PC-3 (cell line): Measurements from ENCODE around the gene WDPCP. TPM values are rescaled to one million over a fixed set of nuclear protein-coding genes. Genes with fewer than 3 reads are reported as not detected.

Experiments used
- ATAC-seq: fragments of 200-7000 bp; cut with Tn5 transposase; 2 replicates; pipeline ENCODE4 v1.9.1; 2020; ENCODE audit warnings: mild to moderate bottlenecking, moderate library complexity
- BruUV-seq: library from RNA; stranded (reverse); fragments of 400-500 nt; replicated peaks from 2 replicates; lab custom pipeline; 2021; lab: Mats Ljungman, UMichigan
- CTCF ChIA-PET: fragments of 300-600 bp; sonication (Branson Sonifier 250); formaldehyde crosslinking; loops from one replicate; lab custom pipeline; 2022; ENCODE audit warnings: antibody characterized with exemption; lab: Charles Lee
- POLR2A ChIA-PET: fragments of 300-600 bp; sonication (Branson Sonifier 250); formaldehyde crosslinking; loops from one replicate; lab custom pipeline; 2022; ENCODE audit warnings: antibody characterized with exemption; ENCODE audit not compliant: unreplicated experiment; lab: Charles Lee
- DNase-seq: peaks from one replicate; pipeline ENCODE4 v3.0.0-alpha.2; 2015
- H2AFZ ChIP-seq: fragments of 300-600 bp; sonication (generic); 2 replicates; pipeline ENCODE4 v1.6.0; 2016; ENCODE audit warnings: antibody characterized with exemption, low read length
- H3F3A ChIP-seq: fragments of 300-600 bp; sonication (generic); one replicate; pipeline ENCODE4 v1.6.0; 2017; ENCODE audit warnings: antibody characterized with exemption, low read length, control low read depth, mild to moderate bottlenecking; ENCODE audit not compliant: unreplicated experiment
- H3K27ac ChIP-seq: fragments of 300-600 bp; sonication (generic); 2 replicates; pipeline ENCODE4 v1.5.1; 2016; ENCODE audit warnings: mild to moderate bottlenecking, low read length
- H3K27me3 ChIP-seq: fragments of 300-600 bp; sonication (generic); 2 replicates; pipeline ENCODE4 v1.6.1; 2016; ENCODE audit warnings: low read length, mixed read lengths
- H3K36me3 ChIP-seq: fragments of 300-600 bp; sonication (generic); 2 replicates; pipeline ENCODE4 v1.6.1; 2016; ENCODE audit warnings: low read depth, mixed run types, low read length, mixed read lengths
- H3K4me1 ChIP-seq: fragments of 300-600 bp; sonication (generic); 2 replicates; pipeline ENCODE4 v1.5.1; 2016; ENCODE audit warnings: low read length; ENCODE audit not compliant: insufficient read depth
- H3K4me2 ChIP-seq: fragments of 300-600 bp; sonication (generic); 2 replicates; pipeline ENCODE4 v1.6.0; 2016; ENCODE audit warnings: low read length
- H3K4me3 ChIP-seq: fragments of 300-600 bp; sonication (generic); 2 replicates; pipeline ENCODE4 v1.5.1; 2016; ENCODE audit warnings: mild to moderate bottlenecking, low read length, mixed read lengths
- H3K79me2 ChIP-seq: fragments of 300-600 bp; sonication (generic); 2 replicates; pipeline ENCODE4 v1.6.1; 2017; ENCODE audit warnings: low read length, mixed read lengths
- H3K9ac ChIP-seq: fragments of 300-600 bp; sonication (generic); 2 replicates; pipeline ENCODE4 v1.6.0; 2016; ENCODE audit warnings: mild to moderate bottlenecking, low read length
- H3K9me2 ChIP-seq: fragments of 300-600 bp; sonication (generic); replicated peaks from 2 replicates; pipeline ENCODE4 v1.6.1; 2016; ENCODE audit warnings: mixed run types, low read length, mixed read lengths
- H3K9me3 ChIP-seq: fragments of 300-600 bp; sonication (generic); 2 replicates; pipeline ENCODE4 v1.6.1; 2016; ENCODE audit warnings: low read length, mixed read lengths
- H4K20me1 ChIP-seq: fragments of 300-600 bp; sonication (generic); 2 replicates; pipeline ENCODE4 v1.6.1; 2016; ENCODE audit warnings: low read length, mixed read lengths
- CTCF ChIP-seq: fragments of 300-600 bp; sonication (generic); conservative IDR thresholded peaks from 2 replicates; pipeline ENCODE4 v1.5.1; 2017; ENCODE audit warnings: antibody characterized with exemption, low read depth, mild to moderate bottlenecking, low read length
- EZH2 ChIP-seq: fragments of 300-600 bp; sonication (generic); IDR thresholded peaks from one replicate; pipeline ENCODE4 v1.6.1; 2017; ENCODE audit warnings: antibody characterized with exemption, mild to moderate bottlenecking, low read length; ENCODE audit not compliant: unreplicated experiment
- EZH2phosphoT487 ChIP-seq: fragments of 300-600 bp; sonication (generic); IDR thresholded peaks from 2 replicates; pipeline ENCODE4 v1.6.1; 2018; ENCODE audit warnings: mild to moderate bottlenecking, antibody characterized with exemption, low read length, borderline replicate concordance
- intact Hi-C: fragments of 100-400 bp; cut with micrococcal nuclease; formaldehyde crosslinking; loops from 2 replicates; pipeline ENCODE4 v1.9.0; 2023
- total RNA-seq: library from RNA; depleted of rRNA; stranded (reverse); fragments of >200 nt; gene quantifications from 2 replicates; pipeline ENCODE4 v1.2.3, GENCODE V29; 2014

Gene WDPCP
- total RNA-seq, 1 experiment from 2014 or later = 4.0 TPM

GRCh38 chr2:63488118-63488713 is 100.1 kb downstream of the WDPCP start:
- Histone ChIP-seq H3F3A (no peaks in the 10 kb centered on the region), H3K9me2 (no peaks in the 10 kb centered on the region), H3K9me3 (no peaks in the 10 kb centered on the region), H3K27me3 (no peaks in the 10 kb centered on the region), H2AFZ (no peak overlapping the region), H3K27ac (no peak overlapping the region), H4K20me1 (no peaks in the 10 kb centered on the region), H3K4me1 (no peaks in the 10 kb centered on the region), H3K79me2 (no peaks in the 10 kb centered on the region), H3K36me3 (no peaks in the 10 kb centered on the region), H3K4me3 (no peak overlapping the region), H3K4me2 (no peak overlapping the region), H3K9ac (no peak overlapping the region)
- ChIA-PET CTCF (no interaction called here), POLR2A (no interaction called here)
- intact Hi-C loops = loop anchor here (1.0 kb wide), 2 partner anchors 409 to 701 kb away; no protein-coding TSS in a partner anchor
- TF ChIP-seq EZH2phosphoT487 (no peak), EZH2 (no peak), CTCF (peak; percentile 87)
- DNase-seq (peak; percentile 51), ATAC-seq (peak; percentile 53)
- BruUV-seq = no TSS peak

GRCh38 chr2:63486861-63487290 is 101.4 kb downstream of the WDPCP start:
- ChIA-PET POLR2A (no interaction called here), CTCF (interaction anchor here (0.9 kb wide), 1 partner anchor 408 kb away, joined by 4 read pairs; no protein-coding TSS in a partner anchor)
- Histone ChIP-seq H3K4me1 (no peaks in the 10 kb centered on the region), H2AFZ (no peak overlapping the region), H3K9ac (no peak overlapping the region), H3K27ac (no peak overlapping the region), H3K9me2 (no peaks in the 10 kb centered on the region), H3K79me2 (no peaks in the 10 kb centered on the region), H3K4me3 (no peak overlapping the region), H3F3A (no peaks in the 10 kb centered on the region), H4K20me1 (no peaks in the 10 kb centered on the region), H3K4me2 (no peak overlapping the region), H3K27me3 (no peaks in the 10 kb centered on the region), H3K9me3 (no peaks in the 10 kb centered on the region), H3K36me3 (no peaks in the 10 kb centered on the region)
- TF ChIP-seq EZH2phosphoT487 = no peak
- TF ChIP-seq CTCF = peak; percentile 50
- TF ChIP-seq EZH2 = no peak
- ATAC-seq = peak; percentile 65
- intact Hi-C loops = no loop called here
- no TSS peak for BruUV-seq
- peak; percentile 4 for DNase-seq

- Histone ChIP-seq H3K36me3 (no peaks in the 10 kb centered on the region), H3K9me2 (no peaks in the 10 kb centered on the region), H3K79me2 (no peaks in the 10 kb centered on the region), H3K9me3 (no peaks in the 10 kb centered on the region), H3K9ac (no peak overlapping the region), H3K27me3 (no peaks in the 10 kb centered on the region), H3K4me2 (no peak overlapping the region), H3K4me3 (no peak overlapping the region), H3K27ac (no peak overlapping the region), H3K4me1 (no peaks in the 10 kb centered on the region), H4K20me1 (no peaks in the 10 kb centered on the region), H2AFZ (no peak overlapping the region), H3F3A (no peaks in the 10 kb centered on the region)
- DNase-seq = no peak
- ChIA-PET POLR2A (no interaction called here), CTCF (no interaction called here)
- BruUV-seq = no TSS peak
- intact Hi-C loops = no loop called here
- no peak for ATAC-seq
- TF ChIP-seq CTCF = no peak
- TF ChIP-seq EZH2 = no peak
- no peak for TF ChIP-seq EZH2phosphoT487
Measured at GRCh38 chr2:63484901-63485300, 103.4 kb downstream of the WDPCP start.
